IPS DF 4.7 (cell line): ENCODE data around the gene FAM50A.
"Not testable (repeated sequence)": the region's sequence is repeated elsewhere in the genome, so short reads cannot be mapped to it uniquely, and the experiment has no call there.

ENCODE experiments used
- DNase-seq: peaks from one replicate; pipeline ENCODE4 v3.0.0-alpha.2; 2013; ENCODE audit warnings: low spot score; ENCODE audit errors: extremely low read depth

The FAM50A gene

GRCh38 chrX:154482786-154483185, 38.8 kb downstream of the FAM50A start:
- no peak for DNase-seq

GRCh38 chrX:154483325-154483724, 39.4 kb downstream of the FAM50A start:
- DNase-seq: no peak

- DNase-seq: no peak
Observed at GRCh38 chrX:154484255-154485149, 40.6 kb downstream of the FAM50A start.

GRCh38 chrX:154485150-154486051, 41.5 kb downstream of the FAM50A start:
- no peak for DNase-seq

GRCh38 chrX:154486052-154486395, 42.1 kb downstream of the FAM50A start:
- no peak for DNase-seq

- no peak for DNase-seq
Observed at GRCh38 chrX:154486396-154487207, 42.7 kb downstream of the FAM50A start, which contains the start of gene UBL4A. UBL4A (minus strand) TSS chrX:154486615; CDS start chrX:154486584, 31 bp downstream.

- no peak for DNase-seq
Observed at GRCh38 chrX:154487518-154488290, 43.8 kb downstream of the FAM50A start.

GRCh38 chrX:154488336-154489075, 44.6 kb downstream of the FAM50A start:
- no peak for DNase-seq

GRCh38 chrX:154489182-154489581, 45.2 kb downstream of the FAM50A start:
- DNase-seq: no peak

- DNase-seq: no peak
Observed at GRCh38 chrX:154490021-154490413, 46.1 kb downstream of the FAM50A start.

GRCh38 chrX:154490414-154491083, 46.6 kb downstream of the FAM50A start, which contains the start of gene SLC10A3:
SLC10A3 (minus strand) TSS chrX:154490629; CDS start chrX:154488940, 1,689 bp downstream.
- peak; percentile 66 for DNase-seq

- DNase-seq: no peak
Observed at GRCh38 chrX:154494715-154495114, 50.8 kb downstream of the FAM50A start.

GRCh38 chrX:154495472-154495922, 51.6 kb downstream of the FAM50A start:
- no peak for DNase-seq

- DNase-seq: not testable (repeated sequence)
Observed at GRCh38 chrX:154496591-154497137, 52.7 kb downstream of the FAM50A start.
